A549 (cell line): ENCODE results near the gene PPP1R14B.

Source experiments
- BCL3 ChIP-seq: fragments of >200 bp; sonication (Bioruptor Twin); formaldehyde crosslinking; IDR thresholded peaks from 3 replicates; pipeline ENCODE4 v1.6.1; 2016
- BHLHE40 ChIP-seq: IDR thresholded peaks from 2 replicates; pipeline ENCODE4 v1.6.1; 2012; ENCODE audit warnings: low read depth, low read length, inconsistent platforms
- CBX8 ChIP-seq: fragments of 200-600 bp; sonication (generic); IDR thresholded peaks from 2 replicates; pipeline ENCODE4 v1.6.1; 2016
- EP300 ChIP-seq, 2 experiments: fragments of >200 bp; sonication (Bioruptor Twin); formaldehyde crosslinking; IDR thresholded peaks; 2 replicates in 1 of 2; 3 replicates in 1 of 2; pipeline ENCODE4 v1.6.1; 2016 to 2017
- MAX ChIP-seq: IDR thresholded peaks from 2 replicates; pipeline ENCODE4 v1.6.1; 2012
- MYC ChIP-seq: IDR thresholded peaks from 2 replicates; pipeline ENCODE4 v1.6.1; 2012; ENCODE audit warnings: mild to moderate bottlenecking, inconsistent platforms, low read length, improper control_type of control experiment, borderline replicate concordance
- POLR2A ChIP-seq: IDR thresholded peaks from 2 replicates; pipeline ENCODE4 v1.6.1; 2012; ENCODE audit warnings: mild to moderate bottlenecking, low read length
- POLR2AphosphoS2 ChIP-seq: conservative IDR thresholded peaks from 2 replicates; pipeline ENCODE4 v1.6.1; 2012; ENCODE audit warnings: low read length, improper control_type of control experiment, inconsistent platforms
- REST ChIP-seq: fragments of 200-600 bp; sonication (generic); IDR thresholded peaks from 2 replicates; pipeline ENCODE4 v1.6.1; 2016; ENCODE audit warnings: antibody characterized with exemption, mild to moderate bottlenecking, moderate library complexity
- SMC3 ChIP-seq: fragments of >200 bp; sonication (Bioruptor Twin); formaldehyde crosslinking; IDR thresholded peaks from 3 replicates; pipeline ENCODE4 v1.6.1; 2018; ENCODE audit warnings: inconsistent platforms
- SREBF2 ChIP-seq: fragments of 450-650 bp; IDR thresholded peaks from 2 replicates; pipeline ENCODE4 v1.6.1; 2014; ENCODE audit warnings: mild to moderate bottlenecking, moderate library complexity
- TP53 ChIP-seq: fragments of 250-450 bp; sonication (Bioruptor Pico); IDR thresholded peaks from 2 replicates; pipeline ENCODE4 v1.5.0; 2021; ENCODE audit warnings: mild to moderate bottlenecking, moderate library complexity
- TF ChIP-seq, protein P1 (sequence below): fragments of 450-650 bp; IDR thresholded peaks from 2 replicates; pipeline ENCODE4 v1.6.1; 2014; ENCODE audit warnings: antibody characterized with exemption
- TF ChIP-seq, protein P2 (sequence below): fragments of >200 bp; sonication (Bioruptor Twin); formaldehyde crosslinking; IDR thresholded peaks from 3 replicates; pipeline ENCODE4 v1.5.1; 2016

DNA sequence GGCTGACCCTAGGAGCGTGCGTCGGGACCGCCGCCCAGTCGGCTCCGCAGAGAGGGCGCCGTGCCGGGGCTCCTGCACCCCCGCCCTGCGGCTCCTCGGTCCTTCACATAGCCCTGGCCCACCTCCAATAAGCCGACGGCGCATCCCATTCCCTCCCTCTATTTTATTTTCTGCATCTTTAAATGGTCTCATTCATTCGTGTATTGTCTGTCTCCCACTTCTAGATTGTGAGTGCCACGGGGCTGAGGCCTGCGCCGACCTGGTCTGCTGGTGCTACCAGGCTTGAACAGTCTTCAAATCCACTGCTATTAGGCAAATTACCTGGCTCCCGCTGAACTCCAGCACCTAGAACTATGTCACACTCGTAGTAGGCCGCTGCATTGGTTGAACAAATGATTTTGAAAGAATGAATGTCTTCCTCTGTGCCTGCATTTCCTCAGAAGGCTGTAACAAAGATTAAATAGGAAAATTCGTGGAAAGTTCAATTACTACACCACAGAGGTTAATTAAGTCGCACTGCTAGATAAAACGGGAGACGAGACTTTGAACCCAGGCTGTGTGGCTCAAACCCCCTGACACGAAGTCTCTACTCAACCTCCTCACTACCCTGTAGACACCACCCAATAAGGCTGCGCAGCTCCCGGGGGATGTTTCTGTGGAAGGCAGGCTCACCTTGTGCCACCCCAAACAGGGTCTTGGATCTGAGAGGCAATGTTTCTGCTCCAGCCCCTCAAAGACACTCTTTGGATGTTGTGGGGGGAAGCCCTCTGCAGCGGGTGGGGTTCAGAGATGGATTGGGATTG is 1.2 kb upstream of the PPP1R14B start:
- TF ChIP-seq SMC3 (no peak), POLR2A (no peak), EP300 (IDR thresholded peaks at IDR 0.05) (no peak), REST (no peak), TP53 (no peak), CBX8 (no peak), POLR2AphosphoS2 (no peak), BCL3 (no peak), BHLHE40 (no peak), MAX (no peak), MYC (no peak), SREBF2 (no peak)
- TF ChIP-seq, protein P1, sequence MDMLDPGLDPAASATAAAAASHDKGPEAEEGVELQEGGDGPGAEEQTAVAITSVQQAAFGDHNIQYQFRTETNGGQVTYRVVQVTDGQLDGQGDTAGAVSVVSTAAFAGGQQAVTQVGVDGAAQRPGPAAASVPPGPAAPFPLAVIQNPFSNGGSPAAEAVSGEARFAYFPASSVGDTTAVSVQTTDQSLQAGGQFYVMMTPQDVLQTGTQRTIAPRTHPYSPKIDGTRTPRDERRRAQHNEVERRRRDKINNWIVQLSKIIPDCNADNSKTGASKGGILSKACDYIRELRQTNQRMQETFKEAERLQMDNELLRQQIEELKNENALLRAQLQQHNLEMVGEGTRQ = no peak
- TF ChIP-seq, protein P2, sequence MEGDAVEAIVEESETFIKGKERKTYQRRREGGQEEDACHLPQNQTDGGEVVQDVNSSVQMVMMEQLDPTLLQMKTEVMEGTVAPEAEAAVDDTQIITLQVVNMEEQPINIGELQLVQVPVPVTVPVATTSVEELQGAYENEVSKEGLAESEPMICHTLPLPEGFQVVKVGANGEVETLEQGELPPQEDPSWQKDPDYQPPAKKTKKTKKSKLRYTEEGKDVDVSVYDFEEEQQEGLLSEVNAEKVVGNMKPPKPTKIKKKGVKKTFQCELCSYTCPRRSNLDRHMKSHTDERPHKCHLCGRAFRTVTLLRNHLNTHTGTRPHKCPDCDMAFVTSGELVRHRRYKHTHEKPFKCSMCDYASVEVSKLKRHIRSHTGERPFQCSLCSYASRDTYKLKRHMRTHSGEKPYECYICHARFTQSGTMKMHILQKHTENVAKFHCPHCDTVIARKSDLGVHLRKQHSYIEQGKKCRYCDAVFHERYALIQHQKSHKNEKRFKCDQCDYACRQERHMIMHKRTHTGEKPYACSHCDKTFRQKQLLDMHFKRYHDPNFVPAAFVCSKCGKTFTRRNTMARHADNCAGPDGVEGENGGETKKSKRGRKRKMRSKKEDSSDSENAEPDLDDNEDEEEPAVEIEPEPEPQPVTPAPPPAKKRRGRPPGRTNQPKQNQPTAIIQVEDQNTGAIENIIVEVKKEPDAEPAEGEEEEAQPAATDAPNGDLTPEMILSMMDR = no peak
